Stimulated activated CD4-positive, alpha-beta T cell treated with anti-CD3 and anti-CD28 coated beads, Interleukin-1b, Interleukin-23, amount 100 ng/mL, for 48 hours (primary cell): Measurements from ENCODE around the gene SLC7A7.
"Not testable (repeated sequence)": the region's sequence is repeated elsewhere in the genome, so short reads cannot be mapped to it uniquely, and the experiment has no call there.

Experiments
- DNase-seq: peaks from one replicate; pipeline ENCODE4 v3.0.0-alpha.2; 2020

Gene SLC7A7

GRCh38 chr14:22786685-22787084 is 28.6 kb downstream of the SLC7A7 start:
- no peak for DNase-seq

GRCh38 chr14:22781301-22781991 is 33.8 kb downstream of the SLC7A7 start:
- DNase-seq = no peak

GRCh38 chr14:22780941-22781300 is 34.3 kb downstream of the SLC7A7 start:
- DNase-seq = no peak

- DNase-seq = no peak
Measured at GRCh38 chr14:22780105-22780679, 35.0 kb downstream of the SLC7A7 start.

- no peak for DNase-seq
Measured at GRCh38 chr14:22778084-22778483, 37.2 kb downstream of the SLC7A7 start.

- DNase-seq = not testable (repeated sequence)
Measured at GRCh38 chr14:22776849-22777248, 38.4 kb downstream of the SLC7A7 start.

GRCh38 chr14:22776215-22776614 is 39.0 kb downstream of the SLC7A7 start:
- DNase-seq = no peak

- no peak for DNase-seq
Measured at GRCh38 chr14:22774011-22774706, 41.1 kb downstream of the SLC7A7 start.

- DNase-seq = no peak
Measured at GRCh38 chr14:22773162-22774010, 41.8 kb downstream of the SLC7A7 start.

GRCh38 chr14:22772725-22773124 is 42.5 kb downstream of the SLC7A7 start:
- DNase-seq = no peak

GRCh38 chr14:22770481-22771187 is 44.6 kb downstream of the SLC7A7 start:
- DNase-seq = no peak

- no peak for DNase-seq
Measured at GRCh38 chr14:22769369-22769768, 45.9 kb downstream of the SLC7A7 start.

- no peak for DNase-seq
Measured at GRCh38 chr14:22768947-22769346, 46.3 kb downstream of the SLC7A7 start.

- no peak for DNase-seq
Measured at GRCh38 chr14:22767323-22767589, 48.0 kb downstream of the SLC7A7 start.

- peak; percentile 96 for DNase-seq
Measured at GRCh38 chr14:22766457-22767322, 48.5 kb downstream of the SLC7A7 start, which contains the start of gene OXA1L. Gene OXA1L, plus strand, starts transcription at chr14:22766688. Its CDS starts 14 bp downstream, at chr14:22766702.

- DNase-seq = no peak
Measured at GRCh38 chr14:22764382-22764781, 50.9 kb downstream of the SLC7A7 start.

- DNase-seq = no peak
Measured at GRCh38 chr14:22761734-22762133, 53.5 kb downstream of the SLC7A7 start.

GRCh38 chr14:22757972-22758650 is 57.1 kb downstream of the SLC7A7 start:
- not testable (repeated sequence) for DNase-seq

- no peak for DNase-seq
Measured at GRCh38 chr14:22753586-22753985, 61.6 kb downstream of the SLC7A7 start.

GRCh38 chr14:22752422-22752821 is 62.8 kb downstream of the SLC7A7 start:
- DNase-seq = no peak

- DNase-seq = no peak
Measured at GRCh38 chr14:22748631-22749068, 66.6 kb downstream of the SLC7A7 start.
